ENCODE results near the gene PTPRT.

The PTPRT gene

GRCh38 chr20:42173440-42173839 lies 1016.3 kb downstream of the PTPRT start:
- DNase-seq, result no peak

- no peak for DNase-seq
These were observed 1025.4 kb downstream of the PTPRT start for GRCh38 chr20:42164121-42164890.

GRCh38 chr20:42161228-42161829 lies 1028.4 kb downstream of the PTPRT start:
- DNase-seq, result no peak

GRCh38 chr20:42159808-42160207 lies 1029.9 kb downstream of the PTPRT start:
- DNase-seq, result no peak

- no peak for DNase-seq
These were observed 1031.4 kb downstream of the PTPRT start for GRCh38 chr20:42158272-42158671.

GRCh38 chr20:42155586-42155985 lies 1034.1 kb downstream of the PTPRT start:
- DNase-seq, result no peak

GRCh38 chr20:42152575-42152974 lies 1037.1 kb downstream of the PTPRT start:
- no peak for DNase-seq

GRCh38 chr20:42150230-42150629 lies 1039.5 kb downstream of the PTPRT start:
- DNase-seq, result no peak

GRCh38 chr20:42138729-42139128 lies 1051.0 kb downstream of the PTPRT start:
- DNase-seq, result no peak

- no peak for DNase-seq
These were observed 1055.2 kb downstream of the PTPRT start for GRCh38 chr20:42134265-42135098.

GRCh38 chr20:42130810-42131596 lies 1058.7 kb downstream of the PTPRT start:
- no peak for DNase-seq

- no peak for DNase-seq
These were observed 1064.3 kb downstream of the PTPRT start for GRCh38 chr20:42125426-42125825.

GRCh38 chr20:42123981-42124473 lies 1065.7 kb downstream of the PTPRT start:
- no peak for DNase-seq

- no peak for DNase-seq
These were observed 1071.1 kb downstream of the PTPRT start for GRCh38 chr20:42118409-42119125.

GRCh38 chr20:42118001-42118400 lies 1071.7 kb downstream of the PTPRT start:
- no peak for DNase-seq

GRCh38 chr20:42113236-42113635 lies 1076.5 kb downstream of the PTPRT start:
- DNase-seq, result no peak

- DNase-seq, result no peak
These were observed 1077.5 kb downstream of the PTPRT start for GRCh38 chr20:42112161-42112560.

GRCh38 chr20:42111349-42111748 lies 1078.4 kb downstream of the PTPRT start:
- DNase-seq, result no peak

GRCh38 chr20:42110301-42110700 lies 1079.4 kb downstream of the PTPRT start:
- DNase-seq, result no peak

GRCh38 chr20:42102000-42102399 lies 1087.7 kb downstream of the PTPRT start:
- no peak for DNase-seq

- DNase-seq, result no peak
These were observed 1089.5 kb downstream of the PTPRT start for GRCh38 chr20:42100137-42100704.

All from right kidney (tissue), 1 donor.